ENCODE measurements around the gene TUBD1.

DNA sequence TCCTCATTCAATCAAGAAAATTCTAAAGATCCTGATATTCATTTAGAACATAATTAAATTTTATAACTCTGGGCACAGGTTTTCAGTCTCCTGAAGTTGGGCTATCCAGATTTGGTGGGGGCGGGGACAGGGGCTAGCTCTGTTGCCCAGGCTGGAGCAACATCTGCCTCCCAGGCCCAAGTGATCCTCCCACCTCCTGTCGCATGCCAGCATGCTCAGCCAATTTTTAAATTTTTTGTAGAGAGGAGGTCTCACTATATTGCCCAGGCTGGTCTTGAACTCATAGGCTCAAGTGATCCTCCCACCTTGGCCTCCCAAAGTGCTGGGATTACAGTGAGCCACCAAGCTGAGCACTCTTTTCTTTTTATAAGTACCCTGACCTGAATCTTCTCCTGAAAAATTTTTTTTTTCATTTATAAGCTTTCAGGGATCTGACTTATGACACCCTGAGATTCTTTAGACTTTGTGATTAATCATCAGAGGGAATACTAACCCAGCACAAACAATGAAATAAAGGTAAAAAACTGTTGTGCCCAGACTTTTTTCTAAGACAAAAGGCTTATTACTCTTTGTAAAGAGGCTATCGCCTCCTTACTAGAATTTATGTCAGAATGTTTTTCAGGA lies 62.6 kb downstream of the TUBD1 start:
- TF ChIP-seq, protein P1, sequence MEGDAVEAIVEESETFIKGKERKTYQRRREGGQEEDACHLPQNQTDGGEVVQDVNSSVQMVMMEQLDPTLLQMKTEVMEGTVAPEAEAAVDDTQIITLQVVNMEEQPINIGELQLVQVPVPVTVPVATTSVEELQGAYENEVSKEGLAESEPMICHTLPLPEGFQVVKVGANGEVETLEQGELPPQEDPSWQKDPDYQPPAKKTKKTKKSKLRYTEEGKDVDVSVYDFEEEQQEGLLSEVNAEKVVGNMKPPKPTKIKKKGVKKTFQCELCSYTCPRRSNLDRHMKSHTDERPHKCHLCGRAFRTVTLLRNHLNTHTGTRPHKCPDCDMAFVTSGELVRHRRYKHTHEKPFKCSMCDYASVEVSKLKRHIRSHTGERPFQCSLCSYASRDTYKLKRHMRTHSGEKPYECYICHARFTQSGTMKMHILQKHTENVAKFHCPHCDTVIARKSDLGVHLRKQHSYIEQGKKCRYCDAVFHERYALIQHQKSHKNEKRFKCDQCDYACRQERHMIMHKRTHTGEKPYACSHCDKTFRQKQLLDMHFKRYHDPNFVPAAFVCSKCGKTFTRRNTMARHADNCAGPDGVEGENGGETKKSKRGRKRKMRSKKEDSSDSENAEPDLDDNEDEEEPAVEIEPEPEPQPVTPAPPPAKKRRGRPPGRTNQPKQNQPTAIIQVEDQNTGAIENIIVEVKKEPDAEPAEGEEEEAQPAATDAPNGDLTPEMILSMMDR (IDR thresholded peaks at IDR 0.05) = no peak
- TF ChIP-seq EP300 (IDR thresholded peaks at IDR 0.05) (no peak), POLR2A (IDR thresholded peaks at IDR 0.05) (no peak)
